NT2/D1 (cell line): ENCODE measurements around the gene NUP50.

Experiments used
- SUZ12 ChIP-seq: IDR thresholded peaks from 2 replicates; pipeline ENCODE4 v1.6.1; 2011; ENCODE audit not compliant: insufficient read length, insufficient read depth; ENCODE audit errors: extremely low read depth
- ZNF274 ChIP-seq: IDR thresholded peaks from 2 replicates; pipeline ENCODE4 v1.6.1; 2011; ENCODE audit warnings: mild to moderate bottlenecking, low read depth, low read length

GRCh38 chr22:45223304-45224117 is 59.8 kb downstream of the NUP50 start:
- TF ChIP-seq SUZ12 (no peak), ZNF274 (no peak)
